AG04449 (cell line): ENCODE data around the gene AJM1.
"Not testable (repeated sequence)": the region's sequence is repeated elsewhere in the genome, so short reads cannot be mapped to it uniquely, and the experiment has no call there.

Experiments used
- CTCF ChIA-PET: fragments of 350-600 bp; formaldehyde crosslinking; extraction: SDS; loops from one replicate; lab custom pipeline; 2021; ENCODE audit warnings: antibody characterized with exemption; lab: Yijun Ruan, JAX
- POLR2A ChIA-PET: fragments of 400-600, 350-600 bp; formaldehyde crosslinking; extraction: SDS; loops from one replicate; lab custom pipeline; 2020; ENCODE audit warnings: antibody characterized with exemption, inconsistent platforms; lab: Yijun Ruan, JAX
- DNase-seq: peaks from one replicate; pipeline ENCODE4 v3.0.0-alpha.2; 2010; ENCODE audit warnings: low read depth, low spot score
- H3K4me3 ChIP-seq: 2 replicates; pipeline ENCODE4 v1.5.1; 2011; ENCODE audit warnings: low read depth, mild to moderate bottlenecking, control low read depth, low read length
- TF ChIP-seq, protein P1 (sequence below): IDR thresholded peaks from one replicate; pipeline ENCODE4 v1.5.1; 2011; ENCODE audit warnings: mild to moderate bottlenecking, moderate library complexity, low read length, control low read depth, inconsistent platforms; ENCODE audit not compliant: insufficient read depth; ENCODE audit errors: missing control alignments

AJM1 gene

DNA sequence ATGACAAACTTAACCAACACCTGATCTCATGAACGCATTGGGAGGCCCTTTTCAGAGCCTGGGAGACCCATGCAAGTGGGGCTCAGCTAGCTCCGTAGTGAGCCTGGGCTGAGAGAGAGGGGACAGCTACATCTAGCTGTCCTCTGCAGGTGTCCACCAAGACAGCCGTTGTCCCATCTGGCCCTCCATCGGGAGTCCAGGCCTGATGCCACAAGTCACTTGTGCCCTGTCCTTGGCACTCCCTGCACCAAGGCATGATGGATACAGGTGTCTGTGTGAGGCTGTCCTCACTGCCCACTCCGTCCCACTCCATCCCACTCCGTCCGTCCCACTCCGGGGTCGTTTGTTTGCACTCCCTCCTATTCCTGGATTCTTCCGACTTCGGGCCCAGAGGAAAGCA is 26.4 kb downstream of the AJM1 start:
- ChIA-PET POLR2A (no interaction called here), CTCF (interaction anchor here (1.0 kb wide), 1 partner anchor 163 kb away, joined by 3 read pairs; the partner anchor contains the start of gene FUT7)
- H3K4me3 ChIP-seq: no peak overlapping the region
- TF ChIP-seq, protein P1, sequence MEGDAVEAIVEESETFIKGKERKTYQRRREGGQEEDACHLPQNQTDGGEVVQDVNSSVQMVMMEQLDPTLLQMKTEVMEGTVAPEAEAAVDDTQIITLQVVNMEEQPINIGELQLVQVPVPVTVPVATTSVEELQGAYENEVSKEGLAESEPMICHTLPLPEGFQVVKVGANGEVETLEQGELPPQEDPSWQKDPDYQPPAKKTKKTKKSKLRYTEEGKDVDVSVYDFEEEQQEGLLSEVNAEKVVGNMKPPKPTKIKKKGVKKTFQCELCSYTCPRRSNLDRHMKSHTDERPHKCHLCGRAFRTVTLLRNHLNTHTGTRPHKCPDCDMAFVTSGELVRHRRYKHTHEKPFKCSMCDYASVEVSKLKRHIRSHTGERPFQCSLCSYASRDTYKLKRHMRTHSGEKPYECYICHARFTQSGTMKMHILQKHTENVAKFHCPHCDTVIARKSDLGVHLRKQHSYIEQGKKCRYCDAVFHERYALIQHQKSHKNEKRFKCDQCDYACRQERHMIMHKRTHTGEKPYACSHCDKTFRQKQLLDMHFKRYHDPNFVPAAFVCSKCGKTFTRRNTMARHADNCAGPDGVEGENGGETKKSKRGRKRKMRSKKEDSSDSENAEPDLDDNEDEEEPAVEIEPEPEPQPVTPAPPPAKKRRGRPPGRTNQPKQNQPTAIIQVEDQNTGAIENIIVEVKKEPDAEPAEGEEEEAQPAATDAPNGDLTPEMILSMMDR: no peak
- no peak for DNase-seq

DNA sequence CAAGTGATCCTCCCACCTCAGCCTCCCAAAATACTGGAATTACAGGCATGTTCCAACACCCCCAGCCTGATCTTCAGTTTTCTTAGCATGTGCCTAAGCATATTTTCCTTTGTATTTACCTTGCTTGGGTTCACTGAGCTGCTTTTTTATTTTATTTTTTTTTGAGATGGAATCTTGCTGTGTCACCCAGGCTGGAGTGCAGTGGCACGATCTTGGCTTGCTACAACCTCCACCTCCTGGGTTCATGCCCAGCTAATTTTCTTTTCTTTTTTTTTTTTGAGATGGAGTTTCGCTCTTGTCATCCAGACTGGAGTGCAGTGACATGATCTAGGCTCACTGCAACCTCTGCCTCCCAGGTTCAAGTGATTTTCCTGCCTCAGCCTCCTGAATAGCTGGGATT is 27.3 kb downstream of the AJM1 start:
- CTCF ChIA-PET: interaction anchor here (0.9 to 1.4 kb wide), 3 partner anchors 160 to 195 kb away, joined by 3 read pairs; partner anchors contain the start of gene FUT7
- DNase-seq, POLR2A ChIA-PET, H3K4me3 ChIP-seq: not testable (repeated sequence)

DNA sequence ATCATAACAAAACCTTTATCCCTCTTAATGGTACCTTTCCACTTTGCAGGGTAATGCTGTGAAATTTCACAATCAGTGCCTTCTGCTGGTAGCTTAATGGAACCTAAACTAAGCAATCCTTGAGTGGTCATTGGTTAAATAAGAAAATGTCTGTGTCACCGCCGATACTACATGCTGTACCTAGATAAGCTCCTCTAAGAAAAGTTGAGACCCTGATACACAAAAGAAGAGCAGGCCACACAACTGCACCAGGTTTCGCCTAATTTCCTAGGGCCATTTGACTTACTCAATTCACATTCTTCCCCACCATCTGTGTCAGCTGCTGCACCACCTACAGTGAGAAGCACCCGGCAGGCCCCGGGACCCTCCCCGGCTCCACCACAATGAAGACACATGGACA is 32.9 kb downstream of the AJM1 start:
- TF ChIP-seq, protein P1: no peak
- CTCF ChIA-PET: no interaction called here
- H3K4me3 ChIP-seq: no peak overlapping the region
- no peak for DNase-seq
- POLR2A ChIA-PET: no interaction called here

- DNase-seq: no peak
- TF ChIP-seq, protein P1: no peak
- no peak overlapping the region for H3K4me3 ChIP-seq
- ChIA-PET CTCF (interaction anchor here (1.4 kb wide), 1 partner anchor 153 kb away, joined by 3 read pairs; no protein-coding TSS in a partner anchor), POLR2A (no interaction called here)
Measured at GRCh38 chr9:136876476-136876875, 34.2 kb downstream of the AJM1 start.

GRCh38 chr9:136880651-136881050 is 38.4 kb downstream of the AJM1 start:
- no peak overlapping the region for H3K4me3 ChIP-seq
- TF ChIP-seq, protein P1: no peak
- no peak for DNase-seq
- POLR2A ChIA-PET: no interaction called here
- CTCF ChIA-PET: no interaction called here

DNA sequence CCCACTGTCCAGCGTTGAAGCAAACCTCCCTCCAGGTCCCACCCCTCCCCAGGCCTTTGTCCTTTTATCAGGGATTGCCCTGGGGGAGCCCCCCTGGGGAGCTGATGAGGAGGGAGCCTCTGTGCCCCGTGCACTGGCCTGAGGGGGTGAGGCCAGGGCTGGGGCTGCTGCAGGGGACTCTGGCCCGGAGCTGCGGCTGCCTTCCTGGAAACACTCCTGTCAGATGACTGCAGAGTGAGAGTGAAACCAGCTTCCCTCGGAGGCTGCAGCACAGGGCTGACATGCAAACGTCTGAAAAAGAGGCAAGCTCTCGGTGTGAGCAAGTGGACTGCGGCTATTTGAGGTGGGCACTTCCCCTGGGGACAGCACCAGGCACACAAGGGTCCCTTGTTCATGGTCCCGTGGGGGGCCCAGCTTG is 39.4 kb downstream of the AJM1 start:
- POLR2A ChIA-PET: no interaction called here
- CTCF ChIA-PET: interaction anchor here (0.9 to 1.2 kb wide), 3 partner anchors 11 to 89 kb away, joined by 3 to 4 read pairs (median 4); no protein-coding TSS in a partner anchor
- TF ChIP-seq, protein P1: no peak
- no peak overlapping the region for H3K4me3 ChIP-seq
- DNase-seq: no peak
